Jurkat, Clone E6-1 (cell line): ENCODE measurements around the gene CNPPD1. TPM values are rescaled to one million over a fixed set of nuclear protein-coding genes. Genes with fewer than 3 reads are reported as not detected.
A peak's percentile ranks its signal among the peaks of the same experiment; 100 is the strongest.

ENCODE experiments used
- DNase-seq: peaks from one replicate; pipeline ENCODE4 v3.0.0-alpha.2; 2011; ENCODE audit warnings: low read depth, low spot score
- H3K4me3 ChIP-seq: 2 replicates; pipeline ENCODE4 v1.5.1; 2011; ENCODE audit warnings: mild to moderate bottlenecking, low read length, control low read depth, moderate library complexity
- polyA plus RNA-seq: library from polyadenylated mRNA; unstranded; fragments of >200 nt; gene quantifications from one replicate; pipeline ENCODE4 v1.2.1, GENCODE V29; 2012; ENCODE audit warnings: missing spikeins; ENCODE audit not compliant: insufficient read length, insufficient read depth

Gene CNPPD1
- 45.0 TPM for polyA plus RNA-seq

DNA sequence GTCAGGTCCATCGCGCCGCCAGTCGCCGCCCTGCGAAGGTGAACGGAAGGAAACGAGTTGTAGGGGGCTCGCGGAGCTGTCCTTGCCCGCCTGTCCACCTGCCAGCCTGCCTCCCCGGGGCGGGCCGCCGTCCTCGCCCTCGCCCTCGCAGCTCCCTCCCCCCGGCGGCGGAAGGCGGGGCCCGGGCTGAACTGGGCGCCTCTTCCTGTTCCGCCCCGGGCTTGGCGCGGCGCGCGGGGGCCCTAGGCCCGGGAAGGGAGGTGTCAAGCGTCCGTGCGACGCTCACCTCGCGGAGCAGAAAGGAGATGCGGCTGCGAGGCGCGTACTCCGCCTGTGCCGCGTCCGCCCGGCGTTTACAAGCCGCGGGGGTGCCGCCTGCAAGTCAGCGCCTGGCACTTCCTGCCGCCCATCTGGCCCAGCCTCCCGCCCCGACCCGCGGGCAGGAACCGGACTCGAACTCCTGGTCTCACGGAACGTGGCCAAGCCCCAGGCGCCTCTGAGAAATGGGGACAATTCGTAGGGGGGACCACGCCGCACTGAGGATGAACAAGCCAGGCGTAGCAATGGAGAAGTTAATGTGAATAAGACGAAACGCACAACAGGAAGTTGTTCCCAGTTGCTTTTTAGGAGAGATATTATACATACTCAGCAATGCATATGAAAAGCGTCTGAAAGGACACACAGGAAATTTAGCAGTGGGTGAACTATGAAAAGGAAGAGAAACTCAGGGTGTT lies at the start of gene CNPPD1:
Gene CNPPD1 (minus strand): TSS at position 108 of the 734 bp plus-strand sequence. CDS start 97 bp downstream, at position 11.
- DNase-seq: peak; percentile 75
- peak within 1 kb of the TSS; percentile 90 for H3K4me3 ChIP-seq

GRCh38 chr2:219225350-219225749 lies 48.6 kb upstream of the CNPPD1 start:
- DNase-seq: no peak
- no peak overlapping the region for H3K4me3 ChIP-seq

GRCh38 chr2:219223831-219224610 lies 47.3 kb upstream of the CNPPD1 start:
- H3K4me3 ChIP-seq: no peak overlapping the region
- DNase-seq: no peak

GRCh38 chr2:219221957-219222518 lies 45.3 kb upstream of the CNPPD1 start:
- H3K4me3 ChIP-seq: no peak overlapping the region
- DNase-seq: no peak

DNA sequence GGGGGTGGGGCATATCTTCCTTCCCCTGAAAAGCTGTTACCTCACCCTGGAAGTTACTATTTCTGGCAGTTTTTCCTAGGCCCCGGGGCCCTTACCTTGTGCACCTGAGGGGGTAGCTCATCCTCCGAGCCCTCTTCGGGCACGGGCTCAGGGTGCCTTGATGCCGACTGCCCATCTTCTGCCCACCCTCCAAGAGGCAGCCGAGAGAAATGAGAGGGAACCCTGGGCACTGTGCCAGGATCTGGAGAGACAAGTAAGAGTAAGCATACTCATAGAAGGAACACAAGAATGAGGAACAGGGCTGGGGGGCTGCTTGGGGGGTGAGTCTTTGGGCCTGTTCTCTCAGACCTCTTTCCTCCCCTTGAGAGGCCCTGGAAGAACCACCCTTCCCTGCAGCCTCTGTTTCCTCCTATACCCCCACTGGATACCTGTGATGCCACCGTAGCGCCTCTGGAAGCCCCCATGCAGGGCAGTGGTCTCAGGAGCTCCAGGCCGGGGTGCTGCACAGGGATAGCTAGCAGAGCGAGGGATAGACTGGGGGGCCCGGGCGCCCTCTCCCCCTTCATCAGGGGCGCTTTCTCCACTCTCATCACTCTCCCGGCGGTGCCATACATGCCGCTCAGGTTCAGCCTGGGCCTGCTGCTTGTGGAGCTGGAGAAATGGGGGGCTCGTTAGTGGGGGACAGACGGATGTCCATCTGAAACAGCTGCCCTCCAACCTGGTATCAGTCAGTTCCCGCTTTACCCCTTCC lies 44.1 kb upstream of the CNPPD1 start:
- DNase-seq: no peak
- H3K4me3 ChIP-seq: no peak overlapping the region

GRCh38 chr2:219219784-219220532 lies 43.2 kb upstream of the CNPPD1 start:
- H3K4me3 ChIP-seq: no peak overlapping the region
- DNase-seq: no peak

DNA sequence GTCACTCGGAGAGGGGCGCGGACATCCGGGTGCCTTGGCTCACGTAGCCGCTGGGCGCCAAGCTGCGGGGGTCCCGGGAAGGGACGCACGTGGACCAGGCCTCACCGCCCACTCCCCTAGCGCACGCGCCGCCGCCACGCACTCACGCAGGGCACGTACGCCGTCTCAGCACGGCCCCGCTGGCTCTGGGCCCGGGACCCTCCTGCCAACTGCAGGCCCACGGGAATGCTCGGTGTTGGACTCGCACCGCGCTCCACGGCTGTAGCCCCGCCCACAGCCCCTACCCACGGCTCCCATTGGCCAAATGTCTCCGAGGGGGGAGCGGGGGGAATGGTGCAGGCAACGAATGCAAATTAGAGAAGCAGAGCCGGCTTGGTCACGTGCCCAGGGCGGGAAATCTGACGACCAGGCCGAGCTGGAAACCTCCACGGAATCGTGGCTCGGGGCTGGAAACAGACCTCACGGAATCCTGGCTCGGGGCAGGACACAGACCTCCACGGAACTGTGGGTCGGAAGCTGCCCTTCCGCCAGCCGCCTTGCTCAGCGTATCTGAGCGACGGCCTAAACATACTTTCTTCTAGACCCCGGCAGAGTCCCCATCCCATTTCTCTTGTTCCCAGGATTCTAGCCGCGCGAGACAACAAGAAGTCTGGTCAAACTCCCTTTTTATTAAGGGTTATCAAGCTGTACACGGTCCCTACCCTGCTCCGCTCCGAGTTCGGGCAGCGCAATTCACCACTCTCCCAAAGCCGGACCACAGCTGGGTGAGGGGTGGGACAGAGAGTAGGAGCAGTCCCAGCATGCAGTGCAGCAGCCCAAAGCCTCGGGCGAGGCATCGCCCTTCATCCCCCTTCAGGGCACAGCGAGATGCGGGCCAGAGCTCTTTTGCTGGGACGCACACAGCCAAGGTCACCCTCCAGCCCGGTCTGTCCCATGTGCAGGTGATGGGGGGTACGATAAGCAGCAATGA lies 42.3 kb upstream of the CNPPD1 start, which contains the start of gene ABCB6:
Gene ABCB6 (minus strand): TSS at position 227 of the 970 bp plus-strand sequence. CDS start 285 bp downstream, outside the sequence.
- peak within 1 kb of the TSS; percentile 56 for H3K4me3 ChIP-seq
- peak; percentile 63 for DNase-seq

DNA sequence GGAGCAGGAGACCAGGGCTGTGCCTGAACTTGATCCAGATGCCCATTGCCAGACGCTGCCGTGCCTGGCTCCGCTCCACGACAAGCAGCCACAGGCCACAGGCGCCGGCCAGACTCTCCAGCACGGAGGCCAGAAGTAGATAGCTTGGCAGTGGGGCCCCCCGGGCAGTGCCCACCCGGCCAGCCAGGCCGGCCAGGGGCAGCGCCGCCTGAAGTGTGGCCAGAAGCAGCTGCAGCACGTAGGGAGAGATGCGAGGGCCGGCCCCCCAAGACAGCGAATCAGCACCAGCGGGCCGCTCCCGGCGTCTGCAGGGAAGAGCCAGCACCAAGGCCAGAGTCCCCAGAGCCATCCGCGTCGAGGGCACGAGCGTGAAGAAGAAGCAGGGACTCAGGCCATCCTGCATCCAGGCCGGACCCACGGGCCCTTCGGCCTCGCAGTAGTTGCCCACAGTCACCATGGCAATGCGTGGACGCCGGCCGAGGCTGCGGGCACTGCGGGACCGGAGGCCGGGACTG lies 41.5 kb upstream of the CNPPD1 start:
- peak overlapping the region; percentile 56 for H3K4me3 ChIP-seq
- DNase-seq: no peak

DNA sequence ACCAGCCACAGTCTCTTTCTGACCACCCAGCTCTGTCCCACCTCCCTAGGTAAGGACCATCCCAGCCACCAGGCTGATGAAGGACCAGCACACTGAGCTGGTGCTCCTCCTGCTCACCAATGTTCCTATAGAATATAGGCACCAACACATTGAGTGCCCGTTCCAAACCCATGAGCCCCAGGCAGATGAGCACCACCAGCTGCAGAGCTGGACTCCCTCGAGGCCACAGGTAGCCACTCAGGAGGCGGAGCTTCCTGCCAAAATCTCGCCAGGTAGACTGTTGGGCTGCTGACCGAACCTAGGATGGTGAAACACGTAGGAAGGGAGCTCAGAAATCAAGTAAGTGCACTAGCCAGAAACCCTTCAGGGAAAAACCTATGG lies 39.8 kb upstream of the CNPPD1 start:
- no peak for DNase-seq
- H3K4me3 ChIP-seq: no peak overlapping the region

GRCh38 chr2:219215871-219216534 lies 39.3 kb upstream of the CNPPD1 start:
- DNase-seq: no peak
- no peak overlapping the region for H3K4me3 ChIP-seq

DNA sequence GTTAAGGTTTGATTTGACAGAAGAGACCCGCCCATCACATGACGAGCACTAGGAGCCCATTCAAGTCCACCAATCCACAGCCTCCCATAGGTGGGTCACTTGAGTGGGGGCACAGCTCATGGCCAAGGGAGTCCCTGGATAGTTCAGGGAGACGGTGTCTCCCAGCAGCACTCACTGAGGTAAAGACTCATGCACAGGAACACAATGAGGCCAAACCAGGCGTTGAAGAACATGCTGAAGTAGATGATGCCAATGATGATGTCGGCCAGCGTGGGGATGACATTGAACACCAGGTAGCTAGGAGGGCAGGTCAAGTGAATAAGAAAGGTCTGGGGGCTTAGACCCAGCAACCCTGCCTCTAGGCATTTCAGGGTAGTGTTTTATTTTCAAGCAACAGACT lies 38.1 kb upstream of the CNPPD1 start:
- H3K4me3 ChIP-seq: no peak overlapping the region
- DNase-seq: no peak

DNA sequence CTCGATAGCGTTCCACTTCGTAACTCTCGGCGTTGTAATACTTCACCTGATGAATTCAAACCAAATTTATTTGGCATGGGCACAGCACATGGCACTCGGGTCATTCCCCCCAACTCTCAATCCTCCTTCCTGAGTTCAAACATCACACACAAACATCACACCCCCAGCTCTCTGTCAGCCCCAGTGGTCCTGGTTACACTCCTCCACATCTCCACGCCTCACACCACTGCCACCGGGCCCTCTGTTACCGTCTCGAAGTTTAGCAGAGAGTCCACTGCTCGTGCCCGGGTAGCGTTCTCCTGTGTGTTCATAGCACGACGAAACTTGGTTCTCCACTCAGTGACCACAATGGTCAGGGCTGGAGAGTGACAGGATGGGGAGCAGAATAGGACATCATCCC lies 37.4 kb upstream of the CNPPD1 start:
- H3K4me3 ChIP-seq: no peak overlapping the region
- DNase-seq: no peak

DNA sequence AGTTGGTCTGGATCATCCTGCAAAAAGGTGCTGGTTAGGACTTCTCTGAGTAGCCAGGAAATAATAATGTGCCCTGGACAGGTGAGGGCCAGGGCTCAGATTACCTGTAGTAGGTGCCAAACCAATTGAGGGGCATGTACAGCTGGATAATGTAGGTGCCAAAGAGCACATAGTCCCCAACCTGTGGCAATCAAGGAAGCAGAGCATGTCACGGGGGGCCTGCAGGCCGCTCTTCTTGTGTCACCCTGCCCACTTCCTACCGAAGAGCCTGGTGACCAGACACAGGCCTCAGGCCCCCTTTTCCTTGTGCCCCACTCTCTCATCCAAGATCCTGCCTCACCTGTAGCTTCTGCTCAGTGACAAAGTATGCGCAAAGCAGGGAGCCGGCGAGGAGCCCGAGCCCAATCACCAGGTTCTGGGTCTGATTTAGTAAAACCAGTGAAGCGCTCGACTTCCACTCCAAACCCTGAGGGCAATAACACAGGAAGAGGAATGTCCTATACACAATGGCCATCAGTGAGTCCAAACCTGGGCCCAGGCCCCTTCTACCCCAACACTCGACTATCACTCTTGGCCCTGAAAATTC lies 36.9 kb upstream of the CNPPD1 start:
- H3K4me3 ChIP-seq: no peak overlapping the region
- no peak for DNase-seq

DNA sequence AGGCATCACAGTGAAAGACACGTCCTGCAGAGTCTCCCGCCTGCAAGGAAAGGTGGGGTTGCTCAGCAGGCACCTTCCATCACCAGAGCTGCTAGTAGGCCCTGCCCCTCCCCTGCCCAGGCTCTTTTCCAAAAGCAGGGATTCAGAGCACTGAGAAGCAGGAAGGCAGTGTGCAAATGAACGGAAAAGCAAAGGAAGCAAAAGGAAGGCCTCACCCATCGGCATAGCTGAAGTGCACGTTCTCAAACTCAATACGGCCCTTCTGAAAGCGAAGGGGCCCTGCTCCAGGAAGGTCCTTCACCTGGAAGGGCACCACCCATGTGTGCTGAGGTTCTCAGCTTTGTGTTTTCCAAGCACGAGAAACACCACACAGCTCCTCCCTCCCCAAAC lies 36.3 kb upstream of the CNPPD1 start:
- H3K4me3 ChIP-seq: no peak overlapping the region
- no peak for DNase-seq

DNA sequence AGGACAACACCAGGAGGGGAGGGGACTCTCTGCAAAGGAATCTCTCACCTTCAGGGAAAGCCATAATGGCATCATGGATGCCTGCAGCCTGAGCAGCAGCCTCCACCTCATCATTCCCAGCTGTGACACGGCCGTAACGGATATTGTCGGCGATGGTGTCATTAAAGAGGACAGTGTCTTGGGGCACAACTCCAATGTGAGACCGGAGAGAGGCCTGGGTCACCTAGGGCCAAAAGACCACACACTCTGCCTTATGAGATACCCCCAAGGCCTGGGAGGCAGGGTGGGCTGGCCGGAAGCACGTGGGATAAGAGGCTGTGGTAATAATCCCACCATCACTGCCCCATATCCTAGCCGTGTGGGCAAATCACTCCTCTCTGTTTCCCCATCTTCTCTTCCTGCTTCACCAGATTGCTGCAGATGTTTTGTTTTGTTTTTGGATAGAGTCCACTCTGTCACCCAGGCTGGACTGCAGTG lies 34.2 kb upstream of the CNPPD1 start:
- no peak for DNase-seq
- H3K4me3 ChIP-seq: no peak overlapping the region

- DNase-seq: no peak
- no peak overlapping the region for H3K4me3 ChIP-seq
Observed at GRCh38 chr2:219210196-219210885, 33.6 kb upstream of the CNPPD1 start.
